Activated CD4-positive, alpha-beta T cell treated with anti-CD3 and anti-CD28 coated beads, Interleukin-2, Interleukin-6, amounts not matched to agents 100 ng/mL and 50 ng/mL, durations not matched to agents 16 hours and 8 hours (primary cell): ENCODE results near the gene SLC3A2.
"Not testable (repeated sequence)": the region's sequence is repeated elsewhere in the genome, so short reads cannot be mapped to it uniquely, and the experiment has no call there.

ENCODE experiments used
- DNase-seq: peaks from one replicate; pipeline ENCODE4 v3.0.0-alpha.2; 2020

The SLC3A2 gene

DNA sequence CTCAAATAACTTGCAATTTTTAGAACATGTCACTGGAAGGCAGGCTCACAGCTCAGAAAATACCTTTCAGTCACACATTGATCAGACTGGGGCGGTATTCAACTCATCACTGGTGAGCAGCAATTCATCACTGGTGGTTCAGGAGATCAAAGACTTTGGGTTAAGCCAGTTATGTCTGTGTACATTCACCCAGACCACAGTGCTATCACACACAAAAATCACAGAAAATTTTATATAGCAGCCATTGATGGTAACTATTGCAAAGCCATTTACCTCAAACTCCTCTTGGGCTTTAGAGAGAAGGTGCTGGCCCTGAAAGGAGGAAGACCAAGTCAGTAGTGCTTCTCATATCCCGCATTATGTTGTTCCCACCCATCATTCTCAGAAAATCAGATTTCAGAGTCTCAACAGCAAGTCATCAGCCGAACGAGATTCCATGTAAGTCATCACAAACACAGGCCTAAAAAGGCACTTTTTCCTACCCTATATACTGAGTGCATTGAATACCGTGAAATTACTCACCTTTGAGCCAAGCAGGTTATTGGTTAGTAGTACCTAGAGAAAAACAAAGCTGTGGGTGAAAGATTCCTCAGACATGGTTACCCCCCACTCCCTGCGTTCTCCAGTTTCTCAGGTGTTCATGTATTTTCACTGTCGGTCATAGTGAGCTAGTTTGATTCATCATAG lies 27.3 kb upstream of the SLC3A2 start:
- DNase-seq: peak; percentile 47

DNA sequence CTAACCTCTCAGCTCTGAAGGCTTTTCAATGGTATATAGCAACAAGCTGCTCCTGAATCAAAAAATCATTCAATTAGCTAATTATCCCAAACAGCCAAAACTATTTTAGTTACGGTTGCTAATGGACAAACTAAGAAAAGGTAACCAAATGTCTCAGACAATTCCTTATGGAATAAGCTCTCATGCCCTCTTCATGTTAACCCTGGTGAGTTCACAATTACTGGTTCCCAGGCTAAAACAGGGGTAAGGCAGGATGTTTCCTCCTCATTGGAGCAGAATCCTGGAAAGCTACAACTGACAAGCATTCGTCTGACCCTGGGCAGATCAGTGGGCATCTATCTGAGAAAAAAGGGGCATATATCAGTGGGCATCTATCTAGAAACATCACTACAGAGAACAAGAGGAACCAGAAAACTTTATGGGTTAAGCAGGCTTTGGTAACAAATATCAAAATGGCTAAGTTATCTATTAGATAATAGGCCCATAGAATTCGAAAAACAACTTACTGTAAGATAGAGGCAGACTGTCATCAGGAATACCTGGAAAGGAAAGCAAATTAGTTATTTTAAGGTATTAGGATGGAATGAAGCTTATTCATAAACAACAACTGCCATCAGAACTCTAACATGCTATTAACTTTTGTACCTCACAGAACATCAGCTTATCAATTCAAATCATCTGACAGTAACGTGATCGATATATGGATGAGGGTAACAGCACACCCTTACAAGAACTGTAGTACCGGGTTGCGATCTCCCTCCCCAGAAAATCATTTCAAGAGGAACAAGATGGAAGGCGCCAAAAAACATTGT lies 26.5 kb upstream of the SLC3A2 start:
- DNase-seq: peak; percentile 57

DNA sequence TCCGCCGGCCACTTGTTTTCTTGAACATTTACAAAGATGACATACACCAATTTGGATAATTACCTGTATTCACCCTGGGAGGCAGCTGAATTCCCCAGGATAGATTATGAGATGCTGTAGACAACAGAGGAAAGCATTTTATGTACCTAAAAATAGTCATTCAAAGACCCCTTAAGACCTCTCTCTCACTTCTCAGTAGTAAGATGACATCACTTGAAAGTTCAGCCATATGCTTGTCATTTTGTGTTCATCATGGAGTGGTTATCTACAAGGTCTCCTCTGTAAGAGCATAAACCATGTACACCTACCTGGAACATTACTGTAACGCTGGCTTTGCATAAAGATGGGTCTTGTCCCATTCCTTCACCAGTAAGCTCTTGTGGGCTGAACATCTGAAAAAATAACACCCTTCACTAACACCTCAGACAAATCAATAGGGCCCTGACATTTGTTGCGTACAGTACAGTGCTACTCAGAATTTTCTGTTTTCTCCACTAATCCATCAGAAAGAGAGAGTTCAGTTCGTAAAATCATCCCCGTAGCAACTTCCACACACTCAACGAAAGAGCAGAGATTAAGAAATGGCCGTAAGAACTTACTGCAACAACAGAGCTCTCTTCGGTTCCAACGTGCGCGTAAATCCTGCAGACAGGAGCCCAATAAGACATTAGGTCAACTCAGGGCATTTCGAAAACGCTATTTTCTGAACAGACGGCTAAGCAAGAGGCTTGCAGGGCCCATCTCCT lies 25.7 kb upstream of the SLC3A2 start:
- DNase-seq: peak; percentile 51

DNA sequence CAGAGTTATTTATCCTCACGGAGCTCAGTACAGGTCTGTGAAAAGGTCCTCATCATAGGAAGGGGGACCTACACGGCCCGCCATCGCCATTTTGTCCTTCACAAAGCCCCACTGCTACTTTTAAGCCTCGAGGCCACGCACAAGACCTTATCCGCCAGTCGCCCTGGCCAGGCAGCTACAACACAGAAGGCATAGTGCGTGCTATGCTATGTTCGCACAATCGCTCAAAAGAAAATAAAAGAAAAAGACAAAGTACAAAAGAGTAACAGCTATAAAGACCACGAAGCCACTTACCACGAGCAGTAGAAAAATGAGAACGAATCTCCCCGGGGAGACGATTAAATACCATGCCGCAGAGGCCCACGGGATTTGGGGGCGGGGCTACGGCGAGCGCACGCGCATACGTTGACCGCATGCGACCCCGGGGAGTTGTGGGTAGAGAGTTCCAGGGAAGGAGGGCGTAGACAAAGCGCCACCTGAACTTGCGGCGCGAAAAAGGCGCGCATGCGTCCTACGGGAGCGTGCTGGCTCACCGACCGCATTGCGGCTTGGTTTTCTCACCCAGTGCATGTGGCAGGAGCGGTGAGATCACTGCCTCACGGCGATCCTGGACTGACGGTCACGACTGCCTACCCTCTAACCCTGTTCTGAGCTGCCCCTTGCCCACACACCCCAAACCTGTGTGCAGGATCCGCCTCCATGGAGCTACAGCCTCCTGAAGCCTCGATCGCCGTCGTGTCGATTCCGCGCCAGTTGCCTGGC lies 24.9 kb upstream of the SLC3A2 start:
- DNase-seq: peak; percentile 99

DNA sequence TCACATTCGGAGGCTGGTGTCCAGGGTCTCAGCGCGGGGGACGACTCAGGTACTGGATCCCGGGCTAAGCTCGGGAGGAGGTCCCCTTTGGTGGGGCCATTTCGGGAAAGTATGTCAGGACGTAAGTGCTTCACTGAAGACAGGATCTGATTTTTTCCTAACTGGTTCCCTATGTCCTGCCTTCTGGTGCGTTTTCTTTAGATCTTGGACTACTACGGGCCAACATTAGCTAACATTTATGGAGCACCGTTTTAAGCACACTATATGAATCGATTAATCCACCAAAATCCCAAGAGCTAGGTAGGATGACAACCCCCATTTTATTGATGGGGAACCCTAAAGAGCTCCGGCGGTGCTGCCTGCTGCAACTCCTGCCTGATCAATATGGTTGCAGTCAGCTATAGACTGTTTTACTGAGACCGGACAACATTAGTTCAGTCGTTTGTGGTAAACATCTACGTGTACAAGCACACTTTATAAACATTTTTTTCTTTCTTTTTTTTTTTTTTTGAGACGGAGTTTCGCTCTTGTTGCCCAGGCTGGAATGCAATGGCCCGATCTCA lies 24.3 kb upstream of the SLC3A2 start:
- peak; percentile 41 for DNase-seq

- DNase-seq: no peak
Measured at GRCh38 chr11:62857541-62857982, 23.1 kb upstream of the SLC3A2 start.

- DNase-seq: no peak
Measured at GRCh38 chr11:62858201-62858600, 22.5 kb upstream of the SLC3A2 start.

- not testable (repeated sequence) for DNase-seq
Measured at GRCh38 chr11:62859281-62859703, 21.4 kb upstream of the SLC3A2 start.

GRCh38 chr11:62860835-62861563 lies 19.7 kb upstream of the SLC3A2 start:
- DNase-seq: peak; percentile 73

DNA sequence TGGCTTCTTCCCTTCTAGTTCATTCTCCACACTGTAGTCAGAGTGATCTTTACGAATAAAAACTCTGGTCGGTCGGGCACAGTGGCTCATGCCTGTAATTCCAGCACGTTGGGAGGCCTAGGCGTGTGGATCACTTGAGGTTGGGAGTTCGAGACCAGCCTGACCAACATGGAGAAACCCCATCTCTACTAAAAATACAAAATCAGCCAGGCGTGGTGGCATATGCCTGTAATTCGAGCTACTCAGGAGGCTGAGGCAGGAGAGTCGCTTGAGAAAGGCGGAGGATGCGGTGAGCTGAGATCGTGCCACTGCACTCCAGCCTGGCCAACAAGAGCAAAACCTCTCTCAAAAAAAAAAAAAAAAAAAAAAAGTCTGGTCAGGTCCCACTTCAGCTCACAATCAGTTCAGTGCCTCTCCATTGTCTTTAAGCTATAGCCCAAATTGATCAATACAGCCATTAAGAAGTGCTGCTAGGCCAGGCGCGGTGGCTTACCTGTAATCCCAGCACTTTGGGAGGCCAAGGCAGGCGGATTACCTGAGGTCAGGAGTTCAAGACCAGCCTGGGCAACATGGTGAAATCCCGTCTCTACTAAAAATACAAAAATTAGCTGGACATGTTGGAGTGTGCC lies 19.0 kb upstream of the SLC3A2 start:
- not testable (repeated sequence) for DNase-seq

DNA sequence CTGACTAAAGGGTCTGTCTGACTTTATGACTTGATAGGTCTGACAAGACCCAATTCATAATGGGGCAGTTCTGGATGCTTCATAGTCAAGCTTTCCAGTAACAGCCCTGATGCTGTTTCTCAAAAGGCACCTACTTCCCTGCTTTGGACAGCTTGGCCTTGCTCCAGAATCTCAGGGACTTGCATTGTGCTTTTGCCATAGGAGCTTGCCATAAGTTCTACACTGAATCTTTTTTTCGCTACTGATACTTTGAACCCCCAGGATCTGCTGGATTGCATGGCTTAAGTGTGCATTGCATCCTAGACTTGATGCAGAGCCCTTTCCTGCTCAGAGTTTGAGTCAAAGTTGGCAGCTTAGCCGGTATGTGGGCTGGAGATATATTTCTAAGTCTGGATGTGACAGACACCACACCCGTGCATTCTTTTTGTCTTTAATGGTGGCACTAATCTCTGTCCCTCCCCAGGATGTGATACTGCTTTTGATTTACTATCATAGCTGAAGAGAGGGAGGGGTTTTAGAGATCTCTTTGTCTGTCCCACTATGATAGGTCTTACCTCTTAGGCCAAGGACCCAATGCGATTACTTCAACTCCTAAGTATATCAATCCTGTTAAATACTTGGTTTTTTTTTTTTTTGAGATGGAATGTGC lies 16.9 kb upstream of the SLC3A2 start:
- DNase-seq: no peak

GRCh38 chr11:62865635-62866034 lies 15.1 kb upstream of the SLC3A2 start:
- DNase-seq: no peak

DNA sequence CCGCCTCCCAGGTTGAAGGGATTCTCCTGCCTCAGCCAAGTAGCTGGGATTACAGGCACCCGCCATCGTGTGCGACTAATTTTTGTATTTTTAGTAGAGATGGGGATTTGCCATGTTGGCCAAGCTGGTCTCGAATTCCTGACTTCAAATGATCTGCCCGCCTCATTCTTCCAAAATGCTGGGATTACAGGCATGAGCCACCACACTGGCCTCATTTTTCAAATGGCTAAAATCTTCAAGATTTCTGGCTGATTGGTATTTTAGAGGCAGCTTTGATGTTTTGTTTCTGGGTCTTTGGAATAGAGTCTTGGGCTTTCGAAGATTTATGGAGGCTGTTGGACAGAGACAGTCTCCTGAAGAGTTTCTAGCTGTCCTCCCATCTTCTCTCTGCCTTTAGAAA lies 5.8 kb upstream of the SLC3A2 start:
- DNase-seq: no peak

- no peak for DNase-seq
Measured at GRCh38 chr11:62875698-62876478, 4.8 kb upstream of the SLC3A2 start.

DNA sequence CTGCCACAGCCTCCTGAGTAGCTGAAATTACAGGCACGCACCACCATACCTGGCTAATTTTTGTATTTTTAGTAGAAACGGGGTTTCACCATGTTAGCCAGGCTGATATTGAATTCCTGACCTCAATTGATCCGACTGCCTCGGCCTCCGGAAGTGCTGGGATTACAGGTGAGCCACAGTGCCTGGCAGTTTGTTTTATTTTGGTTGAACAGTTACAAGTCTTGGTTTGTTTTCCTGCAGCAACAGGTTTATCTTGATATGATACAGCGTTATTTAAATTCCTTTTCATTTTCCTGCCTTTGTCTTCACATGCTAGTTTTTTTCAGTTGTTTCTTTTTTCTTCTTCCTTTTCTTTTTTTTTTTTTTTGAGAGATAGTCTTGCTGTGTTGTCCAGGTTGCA lies 4.0 kb upstream of the SLC3A2 start:
- no peak for DNase-seq

- DNase-seq: no peak
Measured at GRCh38 chr11:62879235-62879978, 1.3 kb upstream of the SLC3A2 start.

DNA sequence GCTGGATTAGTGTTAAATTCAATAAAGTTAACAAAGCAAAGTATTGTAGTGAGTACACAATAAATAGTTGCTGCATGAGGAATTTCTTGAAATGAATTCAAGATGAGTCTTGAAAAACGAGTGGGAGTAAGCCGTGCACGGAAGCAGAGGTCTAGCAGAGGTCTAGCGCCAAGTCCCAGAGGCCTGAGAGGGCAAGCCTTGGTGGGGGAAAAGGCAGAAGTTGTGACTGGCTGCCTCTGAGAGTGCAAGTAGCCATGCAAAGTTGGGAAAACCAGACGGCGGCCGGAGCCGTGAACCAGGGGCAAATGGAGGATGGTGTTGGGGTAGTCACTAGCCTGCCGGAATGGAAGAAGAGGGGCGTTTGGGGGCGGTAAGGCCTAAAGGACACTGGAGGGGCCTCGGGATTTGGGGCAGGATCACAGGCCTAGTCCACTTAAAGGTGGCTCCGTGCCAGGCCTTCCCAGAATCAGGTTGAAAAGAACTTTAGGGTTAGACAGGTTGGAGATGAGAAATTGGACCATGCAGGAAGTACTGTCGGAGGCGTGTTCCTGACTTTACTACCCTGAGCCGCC lies 379 bp upstream of the SLC3A2 start:
- peak; percentile 48 for DNase-seq

DNA sequence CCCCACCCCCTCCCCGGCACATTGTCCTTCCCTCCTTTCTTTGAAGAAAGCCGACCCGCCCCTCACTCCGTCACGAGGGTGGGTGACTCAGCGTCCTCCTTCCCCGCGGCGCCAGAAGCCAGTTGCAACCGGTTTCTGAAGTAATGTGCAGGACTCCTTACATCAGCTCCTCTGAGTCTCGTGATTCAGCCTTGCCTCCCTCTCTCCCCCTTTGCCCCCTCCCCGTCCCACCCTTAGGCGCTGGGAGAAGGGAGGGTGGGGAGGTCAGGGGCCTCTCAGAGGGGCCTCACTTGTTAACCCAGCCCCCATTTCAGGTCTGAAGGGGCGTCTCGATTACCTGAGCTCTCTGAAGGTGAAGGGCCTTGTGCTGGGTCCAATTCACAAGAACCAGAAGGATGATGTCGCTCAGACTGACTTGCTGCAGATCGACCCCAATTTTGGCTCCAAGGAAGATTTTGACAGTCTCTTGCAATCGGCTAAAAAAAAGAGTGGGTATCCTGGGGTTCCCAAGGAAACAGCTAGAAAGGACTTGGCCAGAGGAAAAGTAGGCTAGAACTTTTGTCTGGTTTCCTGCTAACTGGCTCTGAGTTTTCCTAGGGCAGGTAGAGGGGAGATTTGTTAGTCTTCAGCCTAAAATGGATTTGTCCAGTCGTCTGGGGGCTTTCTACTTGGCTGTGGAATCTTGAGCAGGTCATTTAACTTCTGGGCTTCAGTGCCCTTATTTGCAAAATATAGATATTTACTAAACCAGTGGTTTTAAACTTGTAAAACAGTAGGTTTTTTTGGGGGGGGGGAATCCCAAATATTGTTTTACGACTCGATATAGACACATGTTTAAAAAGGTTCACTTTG lies 1.1 kb downstream of the SLC3A2 start:
- DNase-seq: peak; percentile 96
